ENCODE measurements around the gene HRCT1.
A peak's percentile ranks its signal among the peaks of the same experiment; 100 is the strongest.

Gene HRCT1

DNA sequence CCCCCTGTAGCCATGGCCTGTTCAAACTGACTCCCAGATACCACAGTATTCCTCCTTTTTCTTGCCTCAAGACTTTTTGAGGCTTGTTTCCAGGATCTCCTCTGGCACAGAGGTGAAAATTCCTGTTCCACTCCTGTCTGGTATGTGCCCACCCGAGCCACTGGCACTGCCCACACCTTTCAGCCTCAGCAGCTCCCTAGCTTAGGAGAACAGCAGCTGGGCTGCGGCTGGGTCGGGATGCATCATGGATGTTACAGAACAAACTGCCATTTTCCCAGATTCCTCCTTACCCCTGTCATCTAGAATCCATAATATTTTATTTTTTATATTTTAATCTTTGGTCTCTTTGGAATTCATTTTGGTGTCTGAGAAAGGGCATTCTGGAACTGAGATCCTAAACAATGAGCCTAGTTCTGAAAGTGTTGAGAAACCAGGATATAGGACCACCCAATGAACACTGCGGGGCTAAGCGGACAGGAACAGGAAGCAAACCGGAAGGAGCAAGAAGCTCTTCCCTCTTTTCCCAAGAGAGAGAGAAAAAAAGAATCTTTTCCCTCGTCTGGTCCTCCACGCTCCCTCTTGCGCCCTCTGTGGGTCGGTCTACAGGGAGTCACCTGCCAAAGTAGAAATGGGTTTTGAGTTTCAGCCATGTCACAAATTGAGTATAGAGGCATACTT is 39.5 kb downstream of the HRCT1 start:
- DNase-seq = peak; percentile 54 to 61

GRCh38 chr9:35948451-35948850 is 42.4 kb downstream of the HRCT1 start:
- no peak for DNase-seq

DNA sequence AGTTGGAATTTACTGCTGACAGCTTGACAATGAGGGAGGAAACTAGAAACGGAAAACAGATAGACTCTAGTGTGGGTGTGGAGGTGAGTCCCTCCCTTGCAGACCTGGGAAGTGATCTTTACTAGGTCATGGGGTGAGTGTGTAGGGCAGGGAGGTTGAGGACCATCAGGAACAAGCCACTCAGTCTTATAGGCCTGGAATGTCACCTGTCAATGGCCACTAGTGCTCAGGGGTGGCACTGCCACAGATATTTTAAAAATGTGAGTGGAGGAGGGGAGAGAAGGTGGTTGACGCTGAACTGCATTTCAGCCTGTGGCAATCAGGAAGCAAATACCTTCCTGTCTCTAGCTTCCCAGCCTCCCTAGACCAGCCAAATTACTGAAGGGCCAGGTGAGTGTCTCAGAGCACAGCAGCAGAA is 42.9 kb downstream of the HRCT1 start:
- no peak for DNase-seq

DNA sequence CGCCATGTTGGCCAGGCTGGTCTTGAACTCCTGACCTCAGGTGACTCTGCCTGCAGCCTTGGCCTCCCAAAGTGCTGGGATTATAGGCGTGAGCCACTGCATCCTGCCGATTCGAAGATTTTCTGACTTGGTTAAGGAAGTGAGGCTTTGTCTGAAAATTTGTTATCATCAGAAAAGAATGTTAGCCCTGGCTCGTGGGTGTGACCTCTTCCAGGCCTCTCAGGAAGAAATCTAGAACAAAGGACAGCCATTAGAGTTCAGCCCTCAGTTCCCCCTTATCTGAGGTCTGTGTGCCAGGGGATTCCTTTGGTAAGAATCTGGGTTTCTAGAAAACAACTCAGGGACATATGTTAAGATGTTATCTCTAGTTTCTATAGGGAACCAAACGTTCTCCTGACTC is 45.7 kb downstream of the HRCT1 start:
- DNase-seq = no peak

GRCh38 chr9:35952526-35953191 is 46.7 kb downstream of the HRCT1 start:
- DNase-seq = no peak

DNA sequence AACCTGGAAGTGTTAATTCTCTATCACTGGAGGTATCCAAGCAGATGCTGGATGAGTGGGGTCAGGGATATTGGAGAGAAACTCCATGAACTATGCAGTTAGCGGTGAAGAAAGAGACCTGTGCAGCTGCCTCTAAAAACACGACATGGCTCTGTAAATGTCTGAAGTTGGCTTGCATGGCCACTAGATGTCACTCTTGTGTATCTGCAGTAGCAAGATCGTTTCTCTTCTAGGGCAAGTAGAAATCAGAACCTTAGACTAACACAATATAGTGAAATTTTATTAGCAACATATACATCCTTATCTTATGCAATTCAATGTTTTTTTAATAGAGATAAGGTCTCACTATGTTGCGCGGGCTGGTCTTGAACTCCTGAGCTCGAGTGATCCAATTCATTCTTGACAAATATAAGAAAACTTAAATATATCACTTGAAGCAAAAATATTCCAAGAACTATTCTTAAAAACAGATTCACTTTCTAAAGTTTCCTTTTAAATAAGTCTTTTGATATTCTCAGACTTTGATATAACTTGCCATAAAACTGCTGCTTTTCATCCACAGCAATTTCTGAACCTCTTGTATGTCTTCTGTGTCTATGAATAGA is 49.0 kb downstream of the HRCT1 start:
- peak; percentile 72 to 76 for DNase-seq

DNA sequence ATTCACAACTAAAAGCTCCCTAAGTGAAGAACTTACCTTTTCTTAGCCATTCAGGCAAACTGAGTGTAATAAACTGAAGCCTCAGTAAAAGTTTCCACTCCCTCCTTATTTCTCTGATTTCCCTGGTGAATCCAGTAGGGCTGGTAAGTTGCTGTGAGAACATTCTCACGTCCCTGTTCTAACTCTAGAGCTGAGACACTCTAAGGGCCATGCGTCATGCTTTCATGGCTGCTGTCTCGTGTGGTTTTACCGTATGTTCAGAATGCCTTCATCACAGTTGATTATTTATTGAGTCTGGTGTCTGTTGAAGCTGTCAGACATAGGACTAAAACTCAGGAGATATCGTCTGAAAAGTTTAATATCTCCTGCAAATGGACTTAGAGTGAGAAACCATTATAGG is 50.6 kb downstream of the HRCT1 start:
- DNase-seq = no peak

Measured in AML-193 (cell line).